Liver (tissue), 9 donors: Measurements from ENCODE around the gene TMEM178A. TPM values are rescaled to one million over a fixed set of nuclear protein-coding genes. Genes with fewer than 3 reads are reported as not detected.

Source experiments
- DNase-seq: peaks from one replicate; pipeline ENCODE4 v3.0.0-alpha.2; 2017; ENCODE audit warnings: low spot score
- H3K27ac ChIP-seq, 2 donors: one replicate each; pipeline ENCODE4 v1.7.0; 2013; ENCODE audit warnings: inconsistent platforms in 2 of 2, low read length in 2 of 2, control low read depth in 1 of 2, low read depth in 1 of 2, mild to moderate bottlenecking in 1 of 2
- H3K27me3 ChIP-seq, 4 donors: one replicate each; pipeline versions ENCODE4 v1.6.1 to v1.7.0; 2013; ENCODE audit warnings: low read length in 3 of 4, inconsistent platforms in 1 of 4, mild to moderate bottlenecking in 1 of 4, moderate library complexity in 1 of 4; ENCODE audit not compliant: control insufficient read depth in 4 of 4, insufficient read depth in 4 of 4
- H3K36me3 ChIP-seq, 4 donors: one replicate each; pipeline versions ENCODE4 v1.6.1 to v1.7.0; 2013; ENCODE audit warnings: low read length in 3 of 4, mild to moderate bottlenecking in 3 of 4, low read depth in 1 of 4, moderate library complexity in 1 of 4; ENCODE audit not compliant: control insufficient read depth in 4 of 4, insufficient read depth in 3 of 4
- H3K4me1 ChIP-seq, 4 donors: one replicate each; pipeline versions ENCODE4 v1.6.1 to v1.7.0; 2013; ENCODE audit warnings: low read length in 3 of 4, mild to moderate bottlenecking in 3 of 4, moderate library complexity in 1 of 4; ENCODE audit not compliant: control insufficient read depth in 4 of 4, insufficient read depth in 4 of 4
- H3K4me3 ChIP-seq, 3 donors: one replicate each; pipeline versions ENCODE4 v1.6.1 to v1.7.0; 2013; ENCODE audit warnings: low read length in 3 of 3, control low read depth in 1 of 3, low read depth in 1 of 3, mild to moderate bottlenecking in 1 of 3
- H3K9ac ChIP-seq, 2 donors: one replicate each; pipeline ENCODE4 v1.7.0; 2013; ENCODE audit warnings: low read length in 2 of 2, mild to moderate bottlenecking in 2 of 2, moderate library complexity in 2 of 2, control low read depth in 1 of 2, low read depth in 1 of 2
- H3K9me3 ChIP-seq, 4 donors: one replicate each; pipeline versions ENCODE4 v1.6.1 to v1.7.0; 2013; ENCODE audit warnings: low read length in 3 of 4; ENCODE audit not compliant: control insufficient read depth in 4 of 4
- ATF3 ChIP-seq: IDR thresholded peaks from 2 replicates; pipeline ENCODE4 v1.6.1; 2016; ENCODE audit warnings: antibody characterized with exemption
- CTCF ChIP-seq: fragments of 150-350 bp; IDR thresholded peaks from 2 replicates; pipeline ENCODE4 v1.5.1; 2017; ENCODE audit warnings: improper control_type of control experiment, low read depth, low read length; ENCODE audit not compliant: missing input control
- EGR1 ChIP-seq, 2 donors: IDR thresholded peaks; 2 replicates each; pipeline ENCODE4 v1.6.1; 2016 to 2018; ENCODE audit warnings: antibody characterized with exemption in 2 of 2, low read depth in 2 of 2
- FOXA1 ChIP-seq: IDR thresholded peaks from 2 replicates; pipeline ENCODE4 v1.6.1; 2016; ENCODE audit warnings: antibody characterized with exemption
- FOXA2 ChIP-seq: IDR thresholded peaks from 2 replicates; pipeline ENCODE4 v1.6.1; 2016; ENCODE audit warnings: antibody characterized with exemption
- GABPA ChIP-seq, 2 donors: IDR thresholded peaks in 1 of 2; conservative IDR thresholded peaks in 1 of 2; 2 replicates each; pipeline ENCODE4 v1.6.1; 2016; ENCODE audit warnings: antibody characterized with exemption in 2 of 2, mild to moderate bottlenecking in 1 of 2, moderate library complexity in 1 of 2
- HNF4A ChIP-seq, 2 donors: conservative IDR thresholded peaks; 2 replicates each; pipeline ENCODE4 v1.6.1; 2016; ENCODE audit warnings: antibody characterized with exemption in 2 of 2, mild to moderate bottlenecking in 2 of 2
- HNF4G ChIP-seq: IDR thresholded peaks from 2 replicates; pipeline ENCODE4 v1.6.1; 2016; ENCODE audit warnings: antibody characterized with exemption
- JUND ChIP-seq, 2 donors: IDR thresholded peaks; 2 replicates each; pipeline ENCODE4 v1.6.1; 2016; ENCODE audit warnings: antibody characterized with exemption in 2 of 2
- MAX ChIP-seq: IDR thresholded peaks from 2 replicates; pipeline ENCODE4 v1.6.1; 2016; ENCODE audit warnings: antibody characterized with exemption
- NR2F2 ChIP-seq: IDR thresholded peaks from 2 replicates; pipeline ENCODE4 v1.6.1; 2016; ENCODE audit warnings: antibody characterized with exemption
- RAD21 ChIP-seq, 2 donors: IDR thresholded peaks; 2 replicates each; pipeline ENCODE4 v1.6.1; 2016; ENCODE audit warnings: antibody characterized with exemption in 2 of 2, mild to moderate bottlenecking in 2 of 2
- REST ChIP-seq: IDR thresholded peaks from 2 replicates; pipeline ENCODE4 v1.6.1; 2016; ENCODE audit warnings: antibody characterized with exemption, mild to moderate bottlenecking
- RXRA ChIP-seq, 2 donors: IDR thresholded peaks; 2 replicates each; pipeline ENCODE4 v1.6.1; 2017 to 2018; ENCODE audit warnings: antibody characterized with exemption in 2 of 2, mild to moderate bottlenecking in 1 of 2
- SP1 ChIP-seq: IDR thresholded peaks from 2 replicates; pipeline ENCODE4 v1.6.1; 2018; ENCODE audit warnings: antibody characterized with exemption, mild to moderate bottlenecking
- TAF1 ChIP-seq: conservative IDR thresholded peaks from 2 replicates; pipeline ENCODE4 v1.6.1; 2016; ENCODE audit warnings: antibody characterized with exemption, mild to moderate bottlenecking
- YY1 ChIP-seq: IDR thresholded peaks from 2 replicates; pipeline ENCODE4 v1.6.1; 2016; ENCODE audit warnings: antibody characterized with exemption, mild to moderate bottlenecking
- ZBTB33 ChIP-seq: IDR thresholded peaks from 2 replicates; pipeline ENCODE4 v1.6.1; 2016; ENCODE audit warnings: antibody characterized with exemption
- WGBS: extraction: QIAGEN DNeasy Blood & Tissue Kit; methylation state at CpG from one replicate; pipeline ENCODE4 v1.1.7; 2013; 5-methylcytosine and 5-hydroxymethylcytosine counted together
- polyA plus RNA-seq, 2 donors: library from polyadenylated mRNA; stranded (reverse) in 1 of 2; unstranded in 1 of 2; fragments of 200-250 nt in 1 of 2; fragments of >200 nt in 1 of 2; fragmentation: Nextera tagmentation in 1 of 2; extraction: Ambion mirVana in 1 of 2; gene quantifications; one replicate each; pipeline versions ENCODE4 v1.2.1 to v1.2.3, GENCODE V29; 2013 to 2015
- total RNA-seq, 2 donors: library from RNA; depleted of rRNA; stranded (reverse); fragments of >200 nt; gene quantifications; one replicate each; pipeline ENCODE4 v1.2.3, GENCODE V29; 2014
- donor health status: healthy.
- donor health status: healthy.
- donor health status: healthy.
- donor health status: healthy.
- donor health status: healthy.

TMEM178A gene
- total and polyA plus RNA-seq, 4 donors: 0.21 to 0.64 (median 0.49) TPM

- no peak for DNase-seq
- Histone ChIP-seq H3K27me3 (no peaks in the 10 kb centered on the region), H3K36me3 (no peaks in the 10 kb centered on the region), H3K9me3 (no peaks in the 10 kb centered on the region), H3K4me1 (no peaks in the 10 kb centered on the region), H3K27ac (no peak overlapping the region), H3K9ac (no peak overlapping the region), H3K4me3 (no peak overlapping the region)
- 89% methylated on average over 8 of the region's 8 CpGs for WGBS
- TF ChIP-seq MAX (no peak), REST (no peak), HNF4A (conservative IDR thresholded peaks at IDR 0.05) (no peak), CTCF (no peak), FOXA2 (no peak), GABPA (IDR thresholded peaks at IDR 0.05 in 1 of 2, conservative IDR thresholded peaks at IDR 0.05 in 1 of 2) (no peak), FOXA1 (no peak), ATF3 (no peak), RXRA (IDR thresholded peaks at IDR 0.05) (no peak), EGR1 (IDR thresholded peaks at IDR 0.05; ENCODE audit: low read depth in 2 of 2) (no peak), RAD21 (IDR thresholded peaks at IDR 0.05) (no peak), ZBTB33 (no peak), YY1 (no peak), TAF1 (no peak), NR2F2 (no peak), JUND (IDR thresholded peaks at IDR 0.05) (no peak), HNF4G (no peak), SP1 (no peak)
Observed at GRCh38 chr2:39719317-39719716, 53.6 kb downstream of the TMEM178A start.
